GM18858 (cell line): ENCODE data around the gene OR8G5.

ENCODE experiments used
- ATAC-seq: cut with Tn5 transposase; IDR thresholded peaks from one replicate; pipeline ENCODE4 v1.9.1; 2021; ENCODE audit not compliant: unreplicated experiment

Gene OR8G5

DNA sequence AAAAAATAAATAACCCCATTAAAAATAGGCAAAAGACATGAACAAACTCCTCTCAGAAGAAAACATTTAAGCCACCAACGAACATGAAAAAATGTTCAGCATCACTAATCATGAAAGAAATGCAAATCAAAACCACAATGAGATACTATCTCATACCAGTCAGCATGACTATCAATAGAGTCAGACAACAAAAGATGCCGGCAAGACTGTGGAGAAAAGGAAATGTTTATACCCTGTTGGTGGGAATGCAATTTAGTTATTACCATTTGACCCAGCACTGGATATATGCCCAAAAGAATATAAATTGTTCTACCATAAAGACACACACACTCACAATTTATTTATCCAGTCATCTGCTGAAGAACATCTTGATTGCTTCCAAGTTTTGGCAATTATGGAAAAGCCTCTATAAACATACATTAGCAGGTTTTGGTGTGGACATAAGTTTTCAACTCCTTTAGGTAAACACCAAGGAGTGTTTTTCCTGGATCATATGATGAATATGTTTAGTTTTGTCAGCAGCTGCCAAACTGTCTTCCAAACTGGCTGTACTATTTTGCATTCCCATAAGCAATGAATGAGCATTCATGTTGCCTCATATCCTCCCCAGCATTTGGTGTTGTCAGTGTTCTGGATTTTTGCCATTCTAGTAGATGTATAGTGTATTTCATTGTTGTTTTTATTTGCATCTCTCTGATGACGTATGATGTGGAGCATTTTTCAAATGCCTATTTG lies 29.6 kb downstream of the OR8G5 start:
- no peak for ATAC-seq

DNA sequence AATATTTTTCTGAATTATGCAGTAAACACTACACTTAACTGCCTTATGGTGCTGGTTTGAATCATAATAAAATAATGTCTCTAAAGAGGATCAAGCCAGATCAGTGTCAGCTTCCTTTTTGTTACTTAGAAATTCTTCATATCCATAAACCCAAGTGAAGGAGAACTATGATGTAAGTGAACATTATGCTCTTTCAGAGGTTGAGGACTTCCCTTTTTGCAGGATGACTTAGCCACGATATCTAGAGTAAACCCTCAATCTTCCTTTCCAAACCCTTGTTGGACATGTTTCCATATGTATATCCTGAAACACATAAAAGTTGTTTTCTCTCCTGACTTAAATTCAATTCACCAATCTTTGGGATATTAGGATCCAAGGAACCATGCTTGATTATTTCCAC lies 38.5 kb downstream of the OR8G5 start:
- ATAC-seq = no peak

DNA sequence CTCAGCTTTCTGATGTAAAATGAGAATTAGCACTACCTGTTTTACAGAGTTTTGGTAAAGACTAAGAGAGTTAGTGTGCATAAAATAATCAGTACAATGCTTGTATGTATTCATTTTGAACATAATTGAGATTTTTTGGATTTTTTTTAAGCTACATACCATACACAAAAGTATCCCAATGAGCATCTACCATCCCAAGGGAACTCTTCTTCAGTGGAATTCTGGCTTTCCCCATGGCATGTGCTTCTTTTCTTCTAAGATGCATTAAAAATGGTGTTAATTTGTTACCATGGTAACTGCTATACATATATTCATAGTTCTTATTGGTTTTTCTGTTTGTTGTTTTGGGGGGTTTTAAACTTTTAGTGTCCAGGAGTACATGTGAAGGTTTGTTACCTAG lies 39.8 kb downstream of the OR8G5 start:
- no peak for ATAC-seq

DNA sequence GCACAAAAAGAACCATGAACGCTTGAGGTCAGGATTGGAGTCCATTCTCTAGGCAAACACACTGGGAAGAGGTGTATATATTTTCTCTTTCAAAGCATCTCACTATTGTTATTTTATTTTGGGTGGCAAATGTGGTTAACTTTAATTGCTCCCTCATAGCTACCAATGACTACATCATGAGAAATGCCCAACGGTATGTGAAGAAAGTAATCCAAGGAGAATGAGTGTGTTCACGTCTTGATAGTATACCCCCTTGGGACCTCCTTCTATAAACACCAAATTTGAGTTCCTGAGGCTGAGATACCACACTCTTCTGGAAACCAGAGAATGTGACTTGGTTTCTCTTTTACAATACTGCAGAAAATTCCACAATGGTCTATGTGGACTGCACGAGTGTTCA lies 41.7 kb downstream of the OR8G5 start:
- no peak for ATAC-seq

DNA sequence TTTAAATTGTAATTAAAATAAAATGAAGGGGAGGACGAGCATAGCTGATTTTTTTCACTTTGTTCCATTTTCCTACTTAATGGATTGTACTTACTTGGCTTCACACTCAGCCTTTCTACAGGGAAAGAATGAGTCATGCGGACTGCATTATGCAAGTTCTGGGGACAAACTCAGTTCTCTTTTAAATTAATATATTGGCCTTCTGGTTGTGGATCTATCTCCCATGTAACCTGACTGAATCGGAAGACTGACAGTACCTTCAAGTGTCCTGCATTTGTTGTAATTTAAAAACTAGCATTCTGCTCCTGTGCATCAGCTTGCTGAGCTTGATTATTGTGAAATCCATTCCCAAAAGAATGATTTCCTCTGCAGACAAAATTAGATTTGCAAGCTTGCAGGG lies 45.4 kb downstream of the OR8G5 start:
- ATAC-seq = no peak

DNA sequence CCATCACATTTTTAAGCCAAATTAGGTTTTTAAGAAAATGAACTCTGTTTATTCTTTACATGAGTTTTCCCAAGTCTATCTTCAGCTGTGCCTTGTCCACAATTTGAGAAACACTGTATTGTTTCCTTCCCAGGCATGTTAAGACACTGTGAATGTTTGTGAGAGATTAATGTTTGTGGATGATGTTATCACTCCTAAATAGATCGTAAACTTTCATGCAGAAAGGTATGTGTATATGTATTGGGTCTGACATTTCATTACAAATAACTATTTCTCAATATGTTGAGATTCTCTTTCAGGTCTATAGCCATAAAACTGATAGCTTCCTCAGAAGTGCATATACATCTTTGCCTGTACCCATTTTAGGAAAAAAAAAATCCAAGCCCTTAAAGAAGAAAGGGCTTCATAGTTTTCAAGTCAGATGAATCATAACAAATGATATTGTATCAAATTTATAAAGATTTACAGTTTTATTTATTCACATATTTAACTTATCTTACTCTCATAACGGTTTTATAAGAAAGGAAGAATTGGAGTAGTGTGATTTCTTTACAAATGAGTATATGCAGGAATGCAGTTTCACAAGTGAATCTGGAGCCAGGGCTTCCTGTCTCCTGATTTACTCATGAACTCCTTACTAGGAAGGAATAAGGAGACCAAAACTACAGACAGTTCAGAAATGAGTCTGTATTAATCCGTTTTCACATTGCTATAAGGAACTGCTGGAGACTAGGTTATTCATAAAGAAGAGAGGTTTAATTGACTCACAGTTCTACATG lies 46.4 kb downstream of the OR8G5 start:
- ATAC-seq = no peak

DNA sequence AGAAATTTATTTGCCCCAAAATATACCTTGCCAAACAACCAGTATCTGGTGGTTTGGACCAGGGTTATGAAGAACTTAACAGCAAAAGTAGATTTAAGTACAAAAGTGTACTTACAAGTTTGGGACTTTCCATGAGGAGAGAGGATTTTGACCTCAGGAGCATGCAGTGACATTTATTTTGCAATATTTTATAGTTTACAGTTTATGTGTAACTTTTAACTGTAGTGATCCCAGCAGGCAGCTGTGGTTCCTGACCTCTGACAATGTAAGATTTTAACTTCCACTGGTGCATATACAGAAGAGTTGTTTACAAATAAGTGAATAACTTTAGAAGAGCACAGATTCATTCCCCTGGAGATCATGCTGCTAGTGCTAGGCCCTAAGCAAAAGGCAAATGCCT lies 50.9 kb downstream of the OR8G5 start:
- no peak for ATAC-seq

DNA sequence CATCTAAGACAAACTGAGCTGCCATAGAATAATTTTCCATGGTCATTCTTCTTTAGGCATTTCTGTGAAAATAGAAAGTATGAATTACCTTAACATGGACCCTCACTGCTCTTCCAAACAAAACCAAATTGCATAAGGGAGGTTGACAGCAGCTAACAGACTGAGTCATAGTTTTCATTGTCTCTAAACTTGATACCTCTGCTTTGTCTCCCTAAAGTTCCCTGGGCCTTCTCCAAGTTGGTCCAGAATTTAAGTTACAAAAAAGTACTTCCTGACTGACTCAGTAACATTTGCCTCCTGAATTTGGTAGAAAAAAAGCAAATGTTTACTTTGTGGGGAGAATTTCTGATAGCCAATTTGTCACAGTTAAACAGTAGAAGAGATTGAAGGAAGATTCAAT lies 54.5 kb downstream of the OR8G5 start:
- no peak for ATAC-seq

DNA sequence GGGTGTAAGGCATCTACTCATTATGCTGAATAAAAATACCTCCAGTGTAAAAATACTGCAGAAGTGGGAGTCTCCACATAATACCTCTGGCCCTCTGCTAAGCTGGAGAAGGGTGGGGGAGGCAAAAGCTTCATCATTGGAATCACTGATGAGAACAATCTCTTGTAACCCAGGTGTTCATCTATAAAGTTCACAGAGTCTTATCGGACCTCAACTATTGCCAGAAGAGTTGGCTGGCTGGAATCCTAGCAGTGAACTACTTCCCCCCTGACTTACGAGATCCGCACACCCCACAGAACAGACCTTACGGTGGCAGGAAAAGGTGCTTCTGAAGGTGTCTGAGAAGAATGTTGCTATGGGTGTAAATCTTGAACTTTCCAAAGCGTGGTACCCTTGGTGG lies 55.1 kb downstream of the OR8G5 start:
- ATAC-seq = no peak

DNA sequence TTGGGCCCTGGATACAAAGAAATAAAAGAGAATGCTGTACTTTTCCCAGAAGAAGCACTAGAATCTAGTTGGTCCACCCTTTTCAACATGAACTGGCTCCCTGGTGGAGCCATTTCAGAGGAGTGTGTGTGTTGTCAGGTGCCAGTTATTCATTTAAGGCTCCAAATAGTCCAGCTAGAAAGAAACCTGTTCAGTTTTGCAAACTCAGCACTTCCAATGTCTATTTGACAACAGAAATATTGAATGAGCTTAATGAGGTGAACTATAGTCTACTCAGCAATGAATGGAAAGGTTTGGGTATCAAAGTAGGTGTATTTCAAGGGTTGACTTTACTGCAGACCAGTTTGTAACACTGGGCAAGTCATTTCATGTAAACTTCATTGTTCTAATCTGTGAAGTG lies 55.5 kb downstream of the OR8G5 start:
- ATAC-seq = no peak

DNA sequence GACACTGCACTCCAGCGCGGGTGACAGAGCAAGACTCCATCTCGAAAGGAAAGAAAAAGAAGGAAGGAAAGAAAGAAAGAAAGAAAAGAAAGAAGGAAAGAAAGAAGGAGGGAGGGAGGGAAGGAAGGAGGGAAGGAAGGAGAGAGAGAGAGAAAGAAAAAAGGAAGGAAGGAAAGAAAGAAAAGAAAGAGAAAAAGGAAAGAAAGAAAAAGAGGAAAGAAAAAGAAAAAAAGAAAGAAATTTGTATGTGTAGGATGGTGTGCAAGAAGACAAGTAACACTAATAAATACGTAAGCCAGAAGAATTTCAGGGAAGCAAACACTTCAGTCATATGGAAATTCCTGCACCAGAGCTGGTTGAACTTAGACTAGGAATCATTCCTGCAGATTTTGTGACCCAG lies 57.0 kb downstream of the OR8G5 start:
- no peak for ATAC-seq

DNA sequence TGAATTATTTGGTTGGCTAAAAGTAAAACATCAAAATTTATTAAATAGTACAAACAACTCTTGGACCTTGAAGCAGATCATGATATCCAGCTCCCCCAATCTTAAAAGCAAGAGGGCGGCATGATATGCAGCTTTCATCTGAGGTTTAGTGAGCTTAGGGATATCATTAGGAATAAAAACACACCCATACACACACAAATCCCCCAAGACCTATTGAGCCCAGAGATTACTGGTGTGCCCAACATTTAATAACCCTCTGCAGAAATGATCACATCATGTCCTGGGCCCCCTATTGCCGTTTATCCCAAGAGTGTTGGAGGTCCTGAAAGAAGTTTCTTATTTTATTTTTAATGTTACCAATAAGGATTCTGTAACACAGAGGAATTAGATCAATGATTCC lies 57.7 kb downstream of the OR8G5 start, which contains the start of gene OR8D1:
OR8D1 (minus strand) TSS at position 101 of the 400 bp plus-strand sequence. CDS start 3,183 bp downstream, outside the sequence.
- no peak for ATAC-seq

DNA sequence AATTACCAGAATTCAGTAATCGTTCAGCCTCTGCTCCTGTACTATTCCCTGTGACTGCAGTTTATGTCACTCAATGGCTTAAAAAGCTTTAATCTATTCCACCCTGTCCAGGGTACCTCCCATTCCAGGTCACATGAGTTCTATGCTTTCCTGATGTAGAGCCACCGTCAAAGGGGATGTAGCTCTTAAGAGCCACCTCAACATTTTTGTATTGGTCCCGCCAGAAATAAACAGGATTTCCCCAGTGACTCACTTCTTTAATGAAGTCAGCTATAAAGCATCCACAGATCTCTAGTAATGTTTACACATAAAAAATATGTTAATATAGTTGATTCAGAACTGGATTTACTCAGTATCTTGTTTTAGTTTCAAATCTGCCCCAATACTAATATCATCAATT lies 58.9 kb downstream of the OR8G5 start:
- ATAC-seq = no peak
